Skin epidermis (tissue), 12 donors: ENCODE measurements around the gene SNRNP70.

Source experiments
- H3K27ac ChIP-seq, 21 experiments: fragments of 200-600 bp; sonication (generic) in 11 of 21; one replicate each; pipeline ENCODE4 v1.5.0; 2020; ENCODE audit warnings: mild to moderate bottlenecking in 3 of 21, inconsistent platforms in 2 of 21, moderate library complexity in 2 of 21
- H3K4me3 ChIP-seq, 7 experiments: fragments of 200-600 bp; sonication (generic) in 2 of 7; one replicate each; pipeline ENCODE4 v1.5.0; 2020; ENCODE audit warnings: inconsistent platforms in 2 of 7, mild to moderate bottlenecking in 2 of 7, moderate library complexity in 1 of 7

Gene SNRNP70

DNA sequence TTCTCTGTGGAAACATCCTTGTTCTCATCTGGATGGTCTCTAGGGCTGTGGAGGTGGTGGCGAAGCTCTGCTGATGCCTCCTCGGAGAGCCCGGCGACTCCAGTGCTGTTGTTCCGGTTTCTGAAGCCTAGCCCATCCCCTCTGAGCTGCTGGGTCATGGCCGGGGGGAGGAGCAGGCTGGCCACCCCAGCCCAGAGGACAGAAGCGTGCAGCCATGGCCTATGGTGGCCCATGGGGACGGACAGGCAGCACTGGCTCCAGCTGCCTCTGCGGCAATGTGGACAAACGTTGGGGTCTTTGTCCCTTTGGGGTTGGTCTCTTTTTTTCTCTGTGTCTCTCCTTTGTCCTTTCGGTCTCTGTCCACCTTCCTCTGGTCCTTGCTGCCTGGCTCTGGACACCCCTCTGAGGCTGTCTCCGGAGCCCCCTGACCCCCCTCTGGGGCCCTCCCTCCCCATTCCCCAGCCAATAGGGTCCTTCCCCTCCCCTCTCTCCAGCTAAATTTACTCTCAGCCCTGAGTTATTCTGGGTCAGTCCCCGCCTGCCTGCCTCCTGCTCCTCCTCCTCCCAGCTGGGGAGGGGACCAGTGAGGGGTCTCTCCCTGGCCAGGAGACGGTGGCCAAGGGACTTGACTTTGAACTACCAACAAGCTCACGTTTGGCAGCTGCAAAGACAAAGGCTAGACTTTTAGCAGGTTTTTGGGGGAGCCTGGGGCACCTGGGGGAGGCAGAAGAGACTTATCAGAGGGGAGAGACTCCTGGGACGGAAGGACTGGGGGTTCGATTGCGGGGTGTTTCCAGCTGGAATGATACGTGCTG is 70.0 kb downstream of the SNRNP70 start, which contains the start of gene HRC:
TSS of gene HRC (minus strand) at position 392 of the 815 bp plus-strand sequence. CDS start at position 233, 159 bp downstream.
- peak within 1 kb of the TSS in 1 of 21 experiments; percentile 16 for H3K27ac ChIP-seq
- no peak within 1 kb of the TSS for H3K4me3 ChIP-seq

DNA sequence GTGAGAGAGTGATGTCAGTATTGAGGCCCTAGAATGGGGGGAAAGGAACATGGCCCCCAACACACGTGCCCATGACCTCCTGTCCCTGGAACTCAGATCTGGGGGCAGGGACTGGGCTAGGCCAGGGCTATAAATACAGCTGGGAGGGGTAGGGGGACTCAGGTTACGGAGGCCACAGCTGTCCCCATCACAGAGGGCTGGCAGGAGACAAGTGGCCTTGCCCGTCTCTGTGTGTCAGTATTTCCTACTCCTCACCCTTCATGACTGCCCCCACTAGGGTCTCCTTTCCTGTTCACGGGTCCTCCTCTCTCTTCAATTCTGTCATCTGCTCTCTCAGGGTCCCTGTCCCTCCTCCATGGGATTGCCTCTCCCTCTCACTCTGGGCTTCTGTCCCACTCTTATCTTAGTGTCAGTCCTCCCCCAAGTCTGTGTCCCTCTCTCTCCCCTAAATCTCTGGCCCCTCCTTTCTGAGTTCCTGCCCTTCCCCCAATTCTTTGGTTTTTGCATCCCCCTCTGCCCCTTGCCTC is 70.6 kb downstream of the SNRNP70 start:
- Histone ChIP-seq H3K4me3 (no peak overlapping the region), H3K27ac (no peak overlapping the region)

DNA sequence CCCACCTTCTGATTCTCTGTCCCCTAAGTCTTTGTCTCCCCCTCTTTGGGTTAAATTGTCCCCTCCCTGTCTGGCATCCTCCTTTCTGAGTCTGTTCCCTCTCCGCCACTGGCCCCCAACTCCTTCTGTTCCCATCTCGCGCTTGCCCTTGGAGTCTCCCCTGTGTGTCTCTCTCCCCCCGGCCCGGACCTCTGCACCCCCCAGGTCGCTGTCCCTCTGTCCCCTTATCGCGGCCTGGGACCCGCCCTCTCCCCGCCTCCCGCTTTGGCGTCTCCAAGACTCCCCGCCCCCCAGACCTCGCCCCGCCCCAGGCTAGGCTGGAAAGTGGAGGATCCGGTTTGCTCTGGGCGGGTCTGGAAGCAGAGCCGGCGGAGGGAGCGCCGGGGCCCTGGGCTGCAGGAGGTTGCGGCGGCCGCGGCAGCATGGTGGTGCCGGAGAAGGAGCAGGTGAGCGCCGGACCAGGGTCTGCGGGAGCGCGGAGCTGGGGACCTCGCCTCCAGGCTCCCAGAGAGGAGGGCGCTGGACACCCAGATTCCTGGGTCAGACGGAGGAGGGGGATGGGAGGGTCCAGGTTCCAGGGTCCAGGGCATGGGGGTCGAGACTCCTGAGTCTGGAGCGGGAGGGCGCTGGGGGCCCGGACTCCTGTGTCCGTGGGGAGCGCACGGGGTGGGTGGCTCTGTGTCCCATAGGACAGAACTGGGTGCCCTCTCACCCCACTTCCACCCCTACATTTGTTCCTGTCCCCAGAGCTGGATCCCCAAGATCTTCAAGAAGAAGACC is 72.4 kb downstream of the SNRNP70 start, which contains the start of gene TRPM4:
TSS of gene TRPM4 (plus strand) at position 348 of the 780 bp plus-strand sequence. CDS start at position 423, 75 bp downstream.
- Histone ChIP-seq H3K4me3 (peak within 1 kb of the TSS; percentile 48 to 88 (median 64)), H3K27ac (peak within 1 kb of the TSS; percentile 43 to 90 (median 80))
